ENCODE data around the gene DDX51.

DNA sequence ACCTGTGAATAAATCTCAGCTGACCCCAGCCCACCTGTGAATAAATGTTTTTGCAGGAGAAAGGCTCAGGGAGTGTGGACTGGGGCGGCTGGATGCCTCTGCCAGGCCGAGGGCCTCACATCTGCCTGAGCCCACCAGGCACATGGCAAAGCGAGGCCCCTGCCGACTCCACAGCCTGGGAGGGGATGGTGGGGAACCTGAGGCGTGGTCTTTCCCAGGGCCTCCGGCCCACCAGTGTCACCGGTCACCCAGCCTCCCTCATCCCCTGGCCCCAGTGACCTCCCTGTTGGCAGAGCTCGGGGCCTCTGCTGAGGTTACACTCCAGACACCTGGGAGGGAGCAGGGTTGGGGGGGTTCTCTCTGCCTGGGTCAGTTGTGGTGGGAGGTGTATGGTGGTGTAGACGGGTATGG lies 8.3 kb upstream of the DDX51 start:
- TF ChIP-seq, protein P1, sequence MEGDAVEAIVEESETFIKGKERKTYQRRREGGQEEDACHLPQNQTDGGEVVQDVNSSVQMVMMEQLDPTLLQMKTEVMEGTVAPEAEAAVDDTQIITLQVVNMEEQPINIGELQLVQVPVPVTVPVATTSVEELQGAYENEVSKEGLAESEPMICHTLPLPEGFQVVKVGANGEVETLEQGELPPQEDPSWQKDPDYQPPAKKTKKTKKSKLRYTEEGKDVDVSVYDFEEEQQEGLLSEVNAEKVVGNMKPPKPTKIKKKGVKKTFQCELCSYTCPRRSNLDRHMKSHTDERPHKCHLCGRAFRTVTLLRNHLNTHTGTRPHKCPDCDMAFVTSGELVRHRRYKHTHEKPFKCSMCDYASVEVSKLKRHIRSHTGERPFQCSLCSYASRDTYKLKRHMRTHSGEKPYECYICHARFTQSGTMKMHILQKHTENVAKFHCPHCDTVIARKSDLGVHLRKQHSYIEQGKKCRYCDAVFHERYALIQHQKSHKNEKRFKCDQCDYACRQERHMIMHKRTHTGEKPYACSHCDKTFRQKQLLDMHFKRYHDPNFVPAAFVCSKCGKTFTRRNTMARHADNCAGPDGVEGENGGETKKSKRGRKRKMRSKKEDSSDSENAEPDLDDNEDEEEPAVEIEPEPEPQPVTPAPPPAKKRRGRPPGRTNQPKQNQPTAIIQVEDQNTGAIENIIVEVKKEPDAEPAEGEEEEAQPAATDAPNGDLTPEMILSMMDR (IDR thresholded peaks at IDR 0.05; ENCODE audit: insufficient read depth, low read length), result no peak
- no peak for TF ChIP-seq GABPA (IDR thresholded peaks at IDR 0.05; ENCODE audit: low read depth)
- TF ChIP-seq POLR2AphosphoS5 (IDR thresholded peaks at IDR 0.05; ENCODE audit: low read depth), result no peak
